ENCODE results near the gene SHKBP1. TPM values are rescaled to one million over a fixed set of nuclear protein-coding genes. Genes with fewer than 3 reads are reported as not detected.

SHKBP1 gene
- total and polyA plus RNA-seq, 2 of the 4 experiments (the other 2 are of a cell fraction): 15.6 to 94.0 TPM

DNA sequence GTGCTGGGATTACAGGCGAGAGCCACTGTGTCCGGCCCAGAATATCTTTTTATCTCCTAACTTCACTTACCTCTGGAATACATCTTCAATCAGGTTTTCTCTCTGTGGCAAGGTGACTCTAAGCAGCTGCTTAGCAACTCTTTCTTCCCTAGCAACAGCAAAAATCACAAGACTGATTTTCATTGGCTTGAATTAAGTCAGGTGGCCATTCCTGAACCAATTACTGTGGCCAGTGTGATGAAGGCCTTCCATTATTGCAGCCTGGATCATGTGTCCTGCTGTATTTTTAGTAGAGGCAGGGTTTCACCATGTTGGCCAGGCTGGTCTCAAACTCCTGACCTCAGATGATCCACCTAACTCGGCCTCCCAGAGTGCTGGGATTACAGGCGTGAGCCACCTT lies 15.5 kb downstream of the SHKBP1 start:
- no peaks in the 10 kb centered on the region for H3K27me3 ChIP-seq (ENCODE audit: control insufficient read depth, insufficient read depth, low read length)
- H4K8ac ChIP-seq (ENCODE audit: low read depth in 2 of 2, low read length in 2 of 2): no peak overlapping the region
- H3K36me3 ChIP-seq (ENCODE audit: control insufficient read depth, insufficient read depth, low read length): peaks cover 27% of the 10 kb centered on the region
- no peak overlapping the region for H3K4ac ChIP-seq (ENCODE audit: low read depth, low read length)
- no peak overlapping the region for H3K14ac ChIP-seq (replicated peaks; ENCODE audit: low read depth, low read length)
- H3K9ac ChIP-seq (ENCODE audit: low read depth, low read length): no peak overlapping the region
- no peak overlapping the region for H3K27ac ChIP-seq (ENCODE audit: insufficient read depth, low read length)
- peaks cover 4% of the 10 kb centered on the region; the same call in 1 of the 2 replicates for H3K9me1 ChIP-seq (ENCODE audit: insufficient read depth, low read length)
- H3K4me3 ChIP-seq (ENCODE audit: insufficient read depth, low read depth, low read length): no peak overlapping the region
- BruUV-seq (replicated peaks): no TSS peak
- ATAC-seq (ENCODE audit: low read depth): peak; percentile 24
- peak; percentile 76 for DNase-seq
- ChIA-PET POLR2A (ENCODE audit: unreplicated experiment) (no interaction called here), CTCF (no interaction called here)
- no peak overlapping the region for H2BK5ac ChIP-seq (ENCODE audit: low read depth, low read length, poor library complexity, severe bottlenecking)
- H3K23ac ChIP-seq (ENCODE audit: low read depth, low read length): no peak overlapping the region
- H4K5ac ChIP-seq (ENCODE audit: low read depth, low read length): no peak overlapping the region
- no peaks in the 10 kb centered on the region; a peak in 1 of 4 replicates for H3K79me1 ChIP-seq (ENCODE audit: low read depth in 1 of 2, low read length in 2 of 2)
- in situ Hi-C loops (cut with MboI; ENCODE audit: low sequenced_read_pairs) (no loop called here), intact Hi-C loops (cut with micrococcal nuclease) (loop anchor here (10.0 kb wide), 1 partner anchor 457 kb away; no protein-coding TSS in a partner anchor), dilution Hi-C loops (cut with HindIII; ENCODE audit: low sequenced_read_pairs, unreplicated experiment) (no loop called here)
- H3K9me3 ChIP-seq (ENCODE audit: control insufficient read depth, insufficient read depth, low read length): no peaks in the 10 kb centered on the region
- H3K18ac ChIP-seq (ENCODE audit: low read depth, low read length): no peak overlapping the region
- no peak overlapping the region for H3K56ac ChIP-seq (ENCODE audit: extremely low read depth, insufficient read depth, low read length)
- H4K20me1 ChIP-seq (ENCODE audit: insufficient read depth, low read length): no peaks in the 10 kb centered on the region
- peaks cover 8% of the 10 kb centered on the region for H3K4me1 ChIP-seq (ENCODE audit: control insufficient read depth, insufficient read depth, low read length)
- H3K4me2 ChIP-seq (ENCODE audit: low read depth, low read length): no peak overlapping the region
- H2AK5ac ChIP-seq (ENCODE audit: low read depth, low read length): no peak overlapping the region
- WGBS, 2 experiments (ENCODE audit: extremely low coverage in 2 of 2, insufficient read length in 1 of 2): 100% methylated on average over 2 of the region's 4 CpGs; no CpG with 5 or more reads in 1 of the 2 experiments
- H2AFZ ChIP-seq (replicated peaks; ENCODE audit: low read length, poor library complexity): no peak overlapping the region
- TF ChIP-seq FOS (IDR thresholded peaks at IDR 0.05; ENCODE audit: low read depth, low read length) (no peak), RFX5 (IDR thresholded peaks at IDR 0.05; ENCODE audit: low read depth, low read length) (peak; percentile 97), MAFK (IDR thresholded peaks at IDR 0.05; ENCODE audit: low read depth, low read length) (no peak), RAD21 (IDR thresholded peaks at IDR 0.05; ENCODE audit: low read length) (no peak), RCOR1 (IDR thresholded peaks at IDR 0.05; ENCODE audit: insufficient replicate concordance, low read length) (no peak), MAZ (IDR thresholded peaks at IDR 0.05; ENCODE audit: borderline replicate concordance, low read depth, low read length) (no peak), SMC3 (IDR thresholded peaks at IDR 0.05; ENCODE audit: low read depth, low read length) (no peak), BHLHE40 (IDR thresholded peaks at IDR 0.05; ENCODE audit: low read depth, low read length) (no peak), CEBPB (IDR thresholded peaks at IDR 0.05; ENCODE audit: low read depth, low read length) (no peak), NFE2L2 (IDR thresholded peaks at IDR 0.05; ENCODE audit: low read depth, low read length) (no peak), CHD1 (IDR thresholded peaks at IDR 0.05; ENCODE audit: low read depth, low read length) (no peak), POLR2A (IDR thresholded peaks at IDR 0.05; ENCODE audit: low read depth, low read length) (no peak)
- TF ChIP-seq, protein P1, sequence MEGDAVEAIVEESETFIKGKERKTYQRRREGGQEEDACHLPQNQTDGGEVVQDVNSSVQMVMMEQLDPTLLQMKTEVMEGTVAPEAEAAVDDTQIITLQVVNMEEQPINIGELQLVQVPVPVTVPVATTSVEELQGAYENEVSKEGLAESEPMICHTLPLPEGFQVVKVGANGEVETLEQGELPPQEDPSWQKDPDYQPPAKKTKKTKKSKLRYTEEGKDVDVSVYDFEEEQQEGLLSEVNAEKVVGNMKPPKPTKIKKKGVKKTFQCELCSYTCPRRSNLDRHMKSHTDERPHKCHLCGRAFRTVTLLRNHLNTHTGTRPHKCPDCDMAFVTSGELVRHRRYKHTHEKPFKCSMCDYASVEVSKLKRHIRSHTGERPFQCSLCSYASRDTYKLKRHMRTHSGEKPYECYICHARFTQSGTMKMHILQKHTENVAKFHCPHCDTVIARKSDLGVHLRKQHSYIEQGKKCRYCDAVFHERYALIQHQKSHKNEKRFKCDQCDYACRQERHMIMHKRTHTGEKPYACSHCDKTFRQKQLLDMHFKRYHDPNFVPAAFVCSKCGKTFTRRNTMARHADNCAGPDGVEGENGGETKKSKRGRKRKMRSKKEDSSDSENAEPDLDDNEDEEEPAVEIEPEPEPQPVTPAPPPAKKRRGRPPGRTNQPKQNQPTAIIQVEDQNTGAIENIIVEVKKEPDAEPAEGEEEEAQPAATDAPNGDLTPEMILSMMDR (conservative IDR thresholded peaks at IDR 0.05; ENCODE audit: low read depth, low read length): no peak
- TF ChIP-seq, protein P2, sequence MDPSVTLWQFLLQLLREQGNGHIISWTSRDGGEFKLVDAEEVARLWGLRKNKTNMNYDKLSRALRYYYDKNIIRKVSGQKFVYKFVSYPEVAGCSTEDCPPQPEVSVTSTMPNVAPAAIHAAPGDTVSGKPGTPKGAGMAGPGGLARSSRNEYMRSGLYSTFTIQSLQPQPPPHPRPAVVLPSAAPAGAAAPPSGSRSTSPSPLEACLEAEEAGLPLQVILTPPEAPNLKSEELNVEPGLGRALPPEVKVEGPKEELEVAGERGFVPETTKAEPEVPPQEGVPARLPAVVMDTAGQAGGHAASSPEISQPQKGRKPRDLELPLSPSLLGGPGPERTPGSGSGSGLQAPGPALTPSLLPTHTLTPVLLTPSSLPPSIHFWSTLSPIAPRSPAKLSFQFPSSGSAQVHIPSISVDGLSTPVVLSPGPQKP (IDR thresholded peaks at IDR 0.05; ENCODE audit: borderline replicate concordance, low read depth, low read length): no peak
- TF ChIP-seq, protein P3, sequence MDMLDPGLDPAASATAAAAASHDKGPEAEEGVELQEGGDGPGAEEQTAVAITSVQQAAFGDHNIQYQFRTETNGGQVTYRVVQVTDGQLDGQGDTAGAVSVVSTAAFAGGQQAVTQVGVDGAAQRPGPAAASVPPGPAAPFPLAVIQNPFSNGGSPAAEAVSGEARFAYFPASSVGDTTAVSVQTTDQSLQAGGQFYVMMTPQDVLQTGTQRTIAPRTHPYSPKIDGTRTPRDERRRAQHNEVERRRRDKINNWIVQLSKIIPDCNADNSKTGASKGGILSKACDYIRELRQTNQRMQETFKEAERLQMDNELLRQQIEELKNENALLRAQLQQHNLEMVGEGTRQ (IDR thresholded peaks at IDR 0.05; ENCODE audit: low read depth, low read length): peak; percentile 92
- H2AK9ac ChIP-seq (replicated peaks; ENCODE audit: low read depth, low read length, poor library complexity): no peak overlapping the region
- no peak overlapping the region for H4K91ac ChIP-seq (ENCODE audit: insufficient read depth, low read depth, low read length)
- H2BK20ac ChIP-seq (ENCODE audit: low read depth, low read length): no peak overlapping the region
- no peak overlapping the region for H2BK15ac ChIP-seq (ENCODE audit: low read depth, low read length)
- no peak overlapping the region for H2BK120ac ChIP-seq (ENCODE audit: low read depth, low read length)

Data from IMR-90 (cell line).